NOMO-1 treated with DMSO at 0.1 percent for 48 hours (cell line): ENCODE measurements around the gene PCDHA10.
"Not testable (repeated sequence)": the region's sequence is repeated elsewhere in the genome, so short reads cannot be mapped to it uniquely, and the experiment has no call there.

ENCODE experiments used
- DNase-seq: peaks from one replicate; lab custom pipeline; 2025; ENCODE audit not compliant: unreplicated experiment; lab: John Stamatoyannopoulos, UW

Gene PCDHA10

GRCh38 chr5:140842798-140843733, 12.6 kb upstream of the PCDHA10 start:
- no peak for DNase-seq

- DNase-seq = not testable (repeated sequence)
These were observed 7.3 kb upstream of the PCDHA10 start, which contains the start of gene PCDHA9 for GRCh38 chr5:140848139-140849102. Gene PCDHA9, plus strand, starts transcription at chr5:140848382. Its CDS starts 114 bp downstream, at chr5:140848496.

GRCh38 chr5:140849831-140850634, 5.7 kb upstream of the PCDHA10 start:
- not testable (repeated sequence) for DNase-seq

DNA sequence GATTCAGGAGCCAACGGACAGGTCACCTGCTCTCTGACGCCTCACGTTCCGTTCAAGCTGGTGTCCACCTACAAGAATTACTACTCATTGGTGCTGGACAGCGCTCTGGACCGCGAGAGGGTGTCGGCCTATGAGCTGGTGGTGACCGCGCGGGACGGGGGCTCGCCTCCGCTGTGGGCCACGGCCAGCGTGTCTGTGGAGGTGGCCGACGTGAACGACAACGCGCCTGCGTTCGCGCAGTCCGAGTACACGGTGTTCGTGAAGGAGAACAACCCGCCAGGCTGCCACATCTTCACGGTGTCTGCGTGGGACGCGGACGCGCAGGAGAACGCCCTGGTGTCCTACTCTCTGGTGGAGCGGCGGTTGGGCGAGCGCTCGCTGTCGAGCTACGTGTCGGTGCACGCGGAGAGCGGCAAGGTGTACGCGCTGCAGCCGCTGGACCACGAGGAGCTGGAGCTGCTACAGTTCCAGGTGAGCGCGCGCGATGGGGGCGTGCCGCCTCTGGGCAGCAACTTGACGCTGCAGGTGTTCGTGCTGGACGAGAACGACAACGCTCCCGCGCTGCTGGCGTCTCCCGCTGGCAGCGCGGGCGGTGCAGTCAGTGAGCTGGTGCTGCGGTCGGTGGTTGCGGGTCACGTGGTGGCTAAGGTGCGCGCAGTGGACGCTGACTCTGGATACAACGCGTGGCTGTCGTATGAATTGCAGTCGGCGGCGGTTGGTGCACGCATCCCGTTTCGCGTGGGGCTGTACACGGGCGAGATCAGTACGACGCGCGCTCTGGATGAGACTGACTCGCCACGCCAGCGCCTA, 1.7 kb downstream of the PCDHA10 start:
- DNase-seq = no peak

GRCh38 chr5:140857987-140858240, 2.2 kb downstream of the PCDHA10 start:
- DNase-seq = no peak

DNA sequence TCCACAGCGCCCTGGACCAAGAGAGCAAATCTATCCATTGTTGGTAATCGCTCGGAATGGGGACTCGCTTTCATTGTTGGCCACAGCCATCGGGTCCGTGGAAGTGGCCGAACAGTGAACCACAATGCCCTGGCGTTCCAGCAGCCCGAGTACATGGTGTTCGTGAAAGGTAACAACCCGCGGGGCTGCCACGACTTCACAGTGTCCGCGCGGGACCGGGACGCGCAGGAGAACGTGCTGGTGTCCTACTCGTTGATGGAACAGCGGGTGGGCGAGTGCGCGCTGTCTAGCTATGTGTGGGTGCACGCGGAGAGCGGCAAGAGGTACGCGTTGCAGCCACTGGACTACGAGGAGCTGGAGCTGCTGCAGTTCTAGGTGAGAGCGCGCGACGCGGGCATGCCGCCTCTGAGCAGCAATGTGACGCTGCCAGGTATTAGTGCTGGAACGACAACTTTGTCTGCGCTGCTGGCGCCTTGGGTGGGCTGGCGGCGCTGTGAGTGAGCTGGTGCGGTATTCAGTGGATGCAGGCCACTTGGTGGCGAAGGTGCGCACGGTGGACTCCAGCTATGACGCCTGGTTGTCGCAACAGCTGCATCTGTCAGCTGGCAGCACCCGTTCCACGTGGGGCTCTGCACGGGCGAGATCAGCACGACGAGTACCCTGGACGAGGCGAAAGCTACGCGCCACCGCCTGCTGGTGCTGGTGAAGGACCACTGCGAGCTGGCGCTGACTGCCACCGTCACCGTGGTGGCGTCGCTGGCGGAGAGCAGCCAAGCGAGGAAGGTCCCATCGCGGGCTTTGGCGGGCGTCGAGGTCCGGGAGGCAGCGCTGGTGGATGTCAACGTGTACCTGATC, 7.0 kb downstream of the PCDHA10 start:
- DNase-seq = no peak

GRCh38 chr5:140868721-140869554, 13.2 kb downstream of the PCDHA10 start, which contains the start of gene PCDHA11:
Gene PCDHA11, plus strand, starts transcription at chr5:140868957. Its CDS starts 147 bp downstream, at chr5:140869104.
- no peak for DNase-seq

DNA sequence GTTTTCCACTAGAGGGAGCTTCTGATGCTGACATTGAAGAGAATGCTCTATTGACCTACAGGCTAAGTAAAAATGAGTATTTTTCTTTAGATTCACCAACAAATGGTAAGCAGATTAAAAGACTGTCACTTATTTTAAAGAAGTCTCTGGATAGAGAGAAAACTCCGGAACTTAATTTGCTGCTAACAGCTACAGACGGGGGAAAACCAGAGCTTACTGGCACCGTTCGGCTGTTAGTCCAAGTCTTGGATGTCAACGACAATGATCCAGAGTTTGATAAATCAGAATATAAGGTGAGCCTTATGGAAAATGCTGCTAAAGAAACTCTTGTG, 13.8 kb downstream of the PCDHA10 start:
- no peak for DNase-seq

GRCh38 chr5:140870221-140871201, 14.8 kb downstream of the PCDHA10 start:
- no peak for DNase-seq

DNA sequence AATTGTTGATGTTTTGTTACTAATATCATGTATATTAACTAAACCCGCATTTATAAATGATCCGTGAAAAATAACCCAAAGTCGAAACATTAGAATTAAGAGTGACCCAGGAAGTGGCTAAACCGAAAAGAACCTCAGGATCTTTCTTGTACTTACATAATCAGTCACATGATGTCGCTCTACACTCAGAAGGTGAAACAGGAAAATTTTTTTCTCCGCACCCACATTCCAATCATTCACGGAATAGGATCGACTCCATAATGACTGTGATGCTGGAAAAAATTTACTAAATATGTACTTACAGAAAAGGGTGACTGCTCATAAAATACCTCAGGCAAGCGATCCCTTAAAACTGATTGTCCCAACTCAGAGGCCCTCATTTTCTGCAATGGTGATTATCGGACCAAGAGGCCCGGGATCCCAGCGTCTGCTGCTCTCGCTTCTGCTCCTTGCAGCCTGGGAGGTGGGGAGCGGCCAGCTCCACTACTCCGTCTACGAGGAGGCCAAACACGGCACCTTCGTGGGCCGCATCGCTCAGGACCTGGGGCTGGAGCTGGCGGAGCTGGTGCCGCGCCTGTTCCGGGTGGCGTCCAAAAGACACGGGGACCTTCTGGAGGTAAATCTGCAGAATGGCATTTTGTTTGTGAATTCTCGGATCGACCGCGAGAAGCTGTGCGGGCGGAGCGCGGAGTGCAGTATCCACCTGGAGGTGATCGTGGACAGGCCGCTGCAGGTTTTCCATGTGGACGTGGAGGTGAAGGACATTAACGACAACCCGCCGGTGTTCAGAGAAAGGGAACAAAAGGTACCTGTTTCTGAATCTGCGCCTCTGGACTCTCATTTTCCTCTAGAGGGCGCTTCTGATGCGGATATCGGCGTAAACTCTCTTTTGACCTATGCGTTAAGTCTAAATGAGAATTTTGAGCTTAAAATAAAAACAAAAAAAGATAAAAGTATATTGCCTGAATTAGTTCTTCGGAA, 19.7 kb downstream of the PCDHA10 start, which contains the start of gene PCDHA12:
Gene PCDHA12 (plus strand): TSS at position 224 of the 981 bp plus-strand sequence. CDS start 165 bp downstream, at position 389.
- DNase-seq = no peak

GRCh38 chr5:140876541-140877261, 21.0 kb downstream of the PCDHA10 start:
- DNase-seq = not testable (repeated sequence)

GRCh38 chr5:140877262-140877581, 21.5 kb downstream of the PCDHA10 start:
- DNase-seq = no peak

- no peak for DNase-seq
These were observed 26.3 kb downstream of the PCDHA10 start, which contains the start of gene PCDHA13 for GRCh38 chr5:140881889-140882590. Gene PCDHA13, plus strand, starts transcription at chr5:140882124. Its CDS starts 145 bp downstream, at chr5:140882269.

- no peak for DNase-seq
These were observed 26.8 kb downstream of the PCDHA10 start for GRCh38 chr5:140882591-140882899.

GRCh38 chr5:140883373-140883772, 27.7 kb downstream of the PCDHA10 start:
- DNase-seq = no peak
